H1 (cell line): Measurements from ENCODE around the gene PAXIP1. TPM values are rescaled to one million over a fixed set of nuclear protein-coding genes. Genes with fewer than 3 reads are reported as not detected.

ENCODE experiments used
- CTCF ChIA-PET: fragments of 300-600 bp; sonication (Branson Sonifier 250); formaldehyde crosslinking; loops from one replicate; lab custom pipeline; 2021; ENCODE audit not compliant: partially characterized antibody; lab: Charles Lee
- POLR2A ChIA-PET: fragments of 300-600 bp; sonication (Branson Sonifier 250); formaldehyde crosslinking; loops from one replicate; lab custom pipeline; 2021; ENCODE audit warnings: inconsistent platforms; ENCODE audit not compliant: partially characterized antibody; lab: Charles Lee
- DNase-seq, 2 experiments: peaks; one replicate each; pipeline versions ENCODE4 v3.0.0 to v3.0.0-alpha.2; 2010 to 2022; ENCODE audit warnings: low spot score in 2 of 2, low read depth in 1 of 2, mixed read lengths in 1 of 2
- FAIRE-seq: peaks from 2 replicates; lab custom pipeline; 2011; peaks lifted over from hg19 to GRCh38; lab: Jason Lieb, UNC
- H2AFZ ChIP-seq: 2 replicates; pipeline ENCODE4 v1.8.1; 2012; ENCODE audit warnings: low read length, inconsistent platforms
- H2AK5ac ChIP-seq: 2 replicates; pipeline ENCODE4 v1.6.1; 2013; ENCODE audit warnings: low read depth, low read length
- H2BK120ac ChIP-seq: replicated peaks from 2 replicates; pipeline ENCODE3; 2013; ENCODE audit warnings: low read depth, low read length, inconsistent platforms
- H2BK12ac ChIP-seq: 2 replicates; pipeline ENCODE4 v1.6.1; 2013; ENCODE audit warnings: low read depth, low read length
- H2BK15ac ChIP-seq: 2 replicates; pipeline ENCODE4 v1.6.1; 2013; ENCODE audit warnings: low read length
- H2BK20ac ChIP-seq: 2 replicates; pipeline ENCODE4 v1.6.1; 2013; ENCODE audit warnings: low read length
- H2BK5ac ChIP-seq: 2 replicates; pipeline ENCODE4 v1.6.1; 2013; ENCODE audit warnings: low read depth, low read length
- H3K14ac ChIP-seq: 2 replicates; pipeline ENCODE4 v1.6.1; 2013; ENCODE audit warnings: inconsistent platforms; ENCODE audit not compliant: insufficient read length
- H3K18ac ChIP-seq: 2 replicates; pipeline ENCODE4 v1.6.1; 2013; ENCODE audit warnings: low read length; ENCODE audit errors: extremely low read depth
- H3K23ac ChIP-seq: 2 replicates; pipeline ENCODE4 v1.6.1; 2013; ENCODE audit warnings: inconsistent platforms; ENCODE audit not compliant: insufficient read length
- H3K23me2 ChIP-seq: 2 replicates; pipeline ENCODE4 v1.6.1; 2013; ENCODE audit warnings: low read depth, low read length
- H3K27ac ChIP-seq: 2 replicates; pipeline ENCODE4 v1.6.1; 2011; ENCODE audit warnings: low read depth, low read length, inconsistent platforms
- H3K27me3 ChIP-seq, 4 experiments: replicated peaks in 1 of 4; 1 replicate in 1 of 4; 2 replicates in 3 of 4; pipeline versions ENCODE4 v1.6.1 to v1.8.1; 2011 to 2013; ENCODE audit warnings: low read length in 3 of 4, mild to moderate bottlenecking in 3 of 4, inconsistent platforms in 2 of 4, mixed read lengths in 2 of 4, moderate library complexity in 1 of 4; ENCODE audit not compliant: control insufficient read depth in 3 of 4, insufficient read depth in 3 of 4; ENCODE audit errors: extremely low read depth in 1 of 4
- H3K36me3 ChIP-seq, 4 experiments: 2 replicates each; pipeline versions ENCODE4 v1.6.1 to v1.8.1; 2011 to 2013; ENCODE audit warnings: mild to moderate bottlenecking in 4 of 4, low read length in 3 of 4, moderate library complexity in 2 of 4, control low read depth in 1 of 4, inconsistent platforms in 1 of 4; ENCODE audit not compliant: insufficient read depth in 4 of 4, control insufficient read depth in 2 of 4
- H3K4ac ChIP-seq: replicated peaks from 2 replicates; pipeline ENCODE3; 2013; ENCODE audit warnings: low read length, low read depth, mixed read lengths, inconsistent platforms; ENCODE audit not compliant: insufficient read length
- H3K4me1 ChIP-seq, 4 experiments: replicated peaks in 1 of 4; 1 replicate in 1 of 4; 2 replicates in 3 of 4; pipeline versions ENCODE4 v1.6.1 to v1.8.1; 2011 to 2013; ENCODE audit warnings: low read length in 3 of 4, inconsistent platforms in 2 of 4, mixed read lengths in 1 of 4; ENCODE audit not compliant: insufficient read depth in 4 of 4, control insufficient read depth in 3 of 4
- H3K4me2 ChIP-seq, 2 experiments: 2 replicates each; pipeline versions ENCODE4 v1.6.1 to v1.8.1; 2011 to 2013; ENCODE audit warnings: low read depth in 2 of 2, low read length in 2 of 2, control low read depth in 1 of 2, inconsistent platforms in 1 of 2, mild to moderate bottlenecking in 1 of 2; ENCODE audit not compliant: insufficient read depth in 1 of 2
- H3K4me3 ChIP-seq, 4 experiments: fragments of 200-600, 300-600 bp in 1 of 4; sonication (generic), shearing (Covaris generic), sonication (Bioruptor Twin) in 1 of 4; 2 replicates each; pipeline versions ENCODE4 v1.5.1 to v1.8.1; 2011 to 2016; ENCODE audit warnings: low read length in 4 of 4, low read depth in 3 of 4, control low read depth in 2 of 4, inconsistent platforms in 2 of 4, mild to moderate bottlenecking in 2 of 4, mixed read lengths in 1 of 4, moderate library complexity in 1 of 4; ENCODE audit not compliant: insufficient read depth in 2 of 4; ENCODE audit errors: extremely low read depth in 1 of 4
- H3K56ac ChIP-seq: replicated peaks from 2 replicates; pipeline ENCODE3; 2013; ENCODE audit warnings: low read depth, mild to moderate bottlenecking, mixed read lengths, low read length, inconsistent platforms; ENCODE audit not compliant: insufficient read length
- H3K79me1 ChIP-seq: 2 replicates; pipeline ENCODE4 v1.6.1; 2013; ENCODE audit warnings: low read depth, low read length, control low read depth
- H3K79me2 ChIP-seq, 2 experiments: 2 replicates each; pipeline versions ENCODE4 v1.6.1 to v1.8.1; 2012 to 2013; ENCODE audit warnings: low read length in 2 of 2, mild to moderate bottlenecking in 2 of 2, inconsistent platforms in 1 of 2; ENCODE audit not compliant: insufficient read depth in 2 of 2, control insufficient read depth in 1 of 2
- H3K9ac ChIP-seq, 4 experiments: replicated peaks in 1 of 4; 1 replicate in 1 of 4; 2 replicates in 3 of 4; pipeline versions ENCODE4 v1.6.1 to v1.8.1; 2011 to 2013; ENCODE audit warnings: low read depth in 3 of 4, low read length in 3 of 4, control low read depth in 2 of 4, mild to moderate bottlenecking in 2 of 4, moderate library complexity in 2 of 4, inconsistent platforms in 1 of 4; ENCODE audit errors: extremely low read depth in 1 of 4
- H3K9me3 ChIP-seq, 2 experiments: 2 replicates each; pipeline versions ENCODE4 v1.6.1 to v1.8.1; 2012 to 2013; ENCODE audit warnings: mild to moderate bottlenecking in 2 of 2, moderate library complexity in 2 of 2, control low read depth in 1 of 2, inconsistent platforms in 1 of 2, low read depth in 1 of 2, low read length in 1 of 2, mixed read lengths in 1 of 2; ENCODE audit not compliant: insufficient read depth in 2 of 2
- H4K20me1 ChIP-seq, 2 experiments: replicated peaks in 1 of 2; 2 replicates each; pipeline versions ENCODE3 to v1.8.1; 2011 to 2013; ENCODE audit warnings: inconsistent platforms in 2 of 2, low read length in 2 of 2, mild to moderate bottlenecking in 1 of 2; ENCODE audit not compliant: insufficient read depth in 2 of 2, control insufficient read depth in 1 of 2
- H4K5ac ChIP-seq: 2 replicates; pipeline ENCODE4 v1.6.1; 2013; ENCODE audit warnings: low read length, low read depth, mixed read lengths, inconsistent platforms; ENCODE audit not compliant: insufficient read length
- H4K8ac ChIP-seq: 2 replicates; pipeline ENCODE4 v1.8.0; 2013; ENCODE audit warnings: mild to moderate bottlenecking, moderate library complexity, low read length, inconsistent platforms; ENCODE audit not compliant: insufficient read depth; ENCODE audit errors: extremely low read depth
- H4K91ac ChIP-seq: replicated peaks from 2 replicates; pipeline ENCODE3; 2013; ENCODE audit warnings: low read length, mixed read lengths, inconsistent platforms; ENCODE audit not compliant: insufficient read length
- BACH1 ChIP-seq: IDR thresholded peaks from 2 replicates; pipeline ENCODE4 v1.6.1; 2012; ENCODE audit warnings: low read length, improper control_type of control experiment
- CEBPB ChIP-seq: IDR thresholded peaks from 2 replicates; pipeline ENCODE4 v1.6.1; 2012; ENCODE audit warnings: low read depth, low read length
- E2F6 ChIP-seq: IDR thresholded peaks from 2 replicates; pipeline ENCODE4 v1.6.1; 2012; ENCODE audit warnings: inconsistent platforms
- EZH2 ChIP-seq: fragments of 200-600 bp; sonication (generic); IDR thresholded peaks from 2 replicates; pipeline ENCODE4 v1.7.1; 2012; ENCODE audit warnings: low read depth, mild to moderate bottlenecking, moderate library complexity, low read length, inconsistent platforms; ENCODE audit not compliant: severe bottlenecking
- FOSL1 ChIP-seq: IDR thresholded peaks from 2 replicates; pipeline ENCODE4 v1.6.1; 2011; ENCODE audit warnings: mild to moderate bottlenecking, low read depth, low read length, moderate library complexity; ENCODE audit not compliant: insufficient read depth
- KDM4A ChIP-seq: IDR thresholded peaks from one replicate; pipeline ENCODE4 v1.7.1; 2012; ENCODE audit warnings: low read depth, mild to moderate bottlenecking, moderate library complexity, low read length, inconsistent platforms; ENCODE audit not compliant: severe bottlenecking
- MAFK ChIP-seq: IDR thresholded peaks from 2 replicates; pipeline ENCODE4 v1.6.1; 2012; ENCODE audit warnings: low read depth, mild to moderate bottlenecking, improper control_type of control experiment, low read length
- POLR2AphosphoS5 ChIP-seq: IDR thresholded peaks from 2 replicates; pipeline ENCODE4 v1.6.1; 2011; ENCODE audit warnings: low read depth, low read length
- SIX5 ChIP-seq: IDR thresholded peaks from 2 replicates; pipeline ENCODE4 v1.6.1; 2011; ENCODE audit warnings: mild to moderate bottlenecking, low read depth, low read length
- SP2 ChIP-seq: IDR thresholded peaks from 2 replicates; pipeline ENCODE4 v1.6.1; 2012; ENCODE audit warnings: mild to moderate bottlenecking, low read length, inconsistent platforms
- SUZ12 ChIP-seq: fragments of 200-600 bp; sonication (generic); IDR thresholded peaks from 2 replicates; pipeline ENCODE4 v1.6.1; 2012; ENCODE audit warnings: mild to moderate bottlenecking, inconsistent platforms, low read length, moderate library complexity, mixed read lengths
- TCF12 ChIP-seq: IDR thresholded peaks from 2 replicates; pipeline ENCODE4 v1.6.1; 2011; ENCODE audit warnings: low read depth, mild to moderate bottlenecking, low read length
- WGBS, 2 experiments: shearing (Covaris generic) in 1 of 2; methylation state at CpG; one replicate each; pipeline versions ENCODE4 v1.1.6 to v1.1.7; 2013 to 2015; ENCODE audit warnings: low lambda C conversion rate in 2 of 2, mixed read lengths in 2 of 2, inconsistent platforms in 1 of 2, low coverage in 1 of 2, missing lambda C conversion rate in 1 of 2; ENCODE audit not compliant: insufficient replicate concordance in 2 of 2, insufficient coverage in 1 of 2, insufficient read length in 1 of 2; ENCODE audit errors: extremely low coverage in 1 of 2, missing lambda C conversion rate in 1 of 2; 5-methylcytosine and 5-hydroxymethylcytosine counted together
- polyA plus RNA-seq, 7 experiments: library from polyadenylated mRNA; depleted of rRNA in 3 of 7; stranded (reverse) in 5 of 7; unstranded in 2 of 7; fragments of >200 nt in 5 of 7; fragments of 200-250 nt in 2 of 7; gene quantifications; 1 replicate in 5 of 7; 2 replicates in 1 of 7; 4 replicates in 1 of 7; pipeline versions ENCODE4 v1.2.1 to v1.2.3, GENCODE V29; 2011 to 2013; ENCODE audit warnings: missing spikeins in 2 of 7, mixed read lengths in 2 of 7
- total RNA-seq: library from RNA; stranded (reverse); fragmentation: NEBNext Ultra II Directional; extraction: Animal tissue kit (Norgen Biotek cat#: 25700); gene quantifications from 2 replicates; pipeline ENCODE4 v1.2.1, GENCODE V29; 2021

The PAXIP1 gene
- total and polyA plus RNA-seq, 2 of the 8 experiments (the other 6 are each of a cell fraction or from before 2014, with no cell fraction given) = 32.4 to 32.8 TPM

GRCh38 chr7:154913638-154914307, 89.2 kb downstream of the PAXIP1 start:
- ChIA-PET POLR2A (interaction anchor here (1.4 kb wide), 1 partner anchor 90 kb away, joined by 3 read pairs; the partner anchor contains the start of gene PAXIP1), CTCF (interaction anchor here (0.6 to 5.6 kb wide), 48 partner anchors 9 to 703 kb away, joined by 3 to 69 read pairs (median 4); no protein-coding TSS in a partner anchor)
- no peak overlapping the region for H2BK20ac ChIP-seq
- no peaks in the 10 kb centered on the region for H3K79me2 ChIP-seq
- no peaks in the 10 kb centered on the region for H3K79me1 ChIP-seq
- H3K4me2 ChIP-seq = peak overlapping the region; percentile 11 to 66; a peak in 3 of 4 replicates
- no peak overlapping the region for H2AK5ac ChIP-seq
- no peak overlapping the region for H3K56ac ChIP-seq
- no peak overlapping the region for H2BK15ac ChIP-seq
- peaks cover 0 to 9% (median 7%) of the 10 kb centered on the region in 4 experiments; a peak in 5 of 7 replicates for H3K27me3 ChIP-seq
- no peak overlapping the region for H2BK5ac ChIP-seq
- H4K20me1 ChIP-seq = no peaks in the 10 kb centered on the region
- no peak overlapping the region for H4K5ac ChIP-seq
- H3K18ac ChIP-seq = no peak overlapping the region
- no peak overlapping the region for H4K91ac ChIP-seq
- DNase-seq (peak; percentile 79 to 99), FAIRE-seq (no peak)
- H3K4me1 ChIP-seq = peaks cover 0 to 2% (median 0%) of the 10 kb centered on the region in 4 experiments; a peak in 4 of 7 replicates
- H3K9ac ChIP-seq = no peak overlapping the region
- peak overlapping the region; percentile 51; the same call in 1 of the 2 replicates for H4K8ac ChIP-seq
- no peak overlapping the region for H2BK120ac ChIP-seq
- H3K4me3 ChIP-seq = peak overlapping the region in 3 of 4 experiments; percentile 22 to 48 (median 40); a peak in 4 of 8 replicates
- no peaks in the 10 kb centered on the region for H3K36me3 ChIP-seq
- no peaks in the 10 kb centered on the region; the same call in 1 of the 2 replicates for H3K23me2 ChIP-seq
- H3K23ac ChIP-seq = no peak overlapping the region
- H2AFZ ChIP-seq = peak overlapping the region; percentile 86; the same call in 1 of the 2 replicates
- H3K14ac ChIP-seq = no peak overlapping the region
- WGBS, 2 experiments = 28% methylated on average over 33 of the region's 43 CpGs; no CpG with 5 or more reads in 1 of the 2 experiments
- H3K9me3 ChIP-seq = peaks cover 3% of the 10 kb centered on the region in 2 experiments; a peak in 2 of 4 replicates
- no peak overlapping the region for H3K27ac ChIP-seq
- peak overlapping the region; percentile 87; the same call in 1 of the 2 replicates for H2BK12ac ChIP-seq
- no peak overlapping the region for H3K4ac ChIP-seq
- TF ChIP-seq TCF12 = 0 out of 2 replicates have a peak, but pooled peaks have one; percentile 62
- TF ChIP-seq MAFK = no peak
- TF ChIP-seq EZH2 = peak; percentile 52
- no peak for TF ChIP-seq SIX5
- no peak for TF ChIP-seq BACH1
- peak; percentile 66 for TF ChIP-seq E2F6
- TF ChIP-seq CEBPB = no peak
- TF ChIP-seq SP2 = no peak
- TF ChIP-seq KDM4A = peak; percentile 51
- TF ChIP-seq SUZ12 = no peak
- TF ChIP-seq FOSL1 = no peak
- no peak for TF ChIP-seq POLR2AphosphoS5
